Ascending aorta (tissue), 2 donors: ENCODE data around the gene NPAS3. TPM values are rescaled to one million over a fixed set of nuclear protein-coding genes. Genes with fewer than 3 reads are reported as not detected.

Source experiments
- DNase-seq, 2 donors: peaks; one replicate each; pipeline ENCODE4 v3.0.0-alpha.2; 2019; ENCODE audit warnings: low spot score in 2 of 2
- H3K27ac ChIP-seq, 2 donors: fragments of 200-600 bp; sonication (generic); one replicate each; pipeline ENCODE4 v1.5.1; 2016 to 2017; ENCODE audit warnings: mild to moderate bottlenecking in 1 of 2
- H3K27me3 ChIP-seq: fragments of 200-600 bp; sonication (generic); one replicate; pipeline ENCODE4 v1.5.1; 2017
- H3K36me3 ChIP-seq, 2 donors: fragments of 200-600 bp; sonication (generic); one replicate each; pipeline ENCODE4 v1.5.1; 2016
- H3K4me1 ChIP-seq, 2 donors: fragments of 200-600 bp; sonication (generic); one replicate each; pipeline ENCODE4 v1.5.1; 2016 to 2017; ENCODE audit warnings: mild to moderate bottlenecking in 1 of 2
- H3K4me3 ChIP-seq, 2 donors: fragments of 200-600 bp; sonication (generic); one replicate each; pipeline ENCODE4 v1.5.1; 2016 to 2017; ENCODE audit warnings: mild to moderate bottlenecking in 1 of 2
- H3K9me3 ChIP-seq, 2 donors: fragments of 200-600 bp; sonication (generic); one replicate each; pipeline ENCODE4 v1.5.1; 2016
- intact Hi-C: fragments of 100-400 bp; cut with DNase I; formaldehyde crosslinking; loops from one replicate; pipeline ENCODE4 v1.15.1; 2023
- total RNA-seq: library from RNA; depleted of rRNA; stranded (reverse); fragments of >200 nt; gene quantifications from one replicate; pipeline ENCODE4 v1.1.0, GENCODE V29; 2016
- TF ChIP-seq, protein P1 (sequence below), 3 experiments: fragments of 200-600 bp in 2 of 3; fragments of 450-650 bp in 1 of 3; sonication (generic) in 2 of 3; IDR thresholded peaks; one replicate each; pipeline ENCODE4 v1.5.1; 2016 to 2019; ENCODE audit warnings: antibody characterized with exemption in 3 of 3, mild to moderate bottlenecking in 1 of 3, moderate library complexity in 1 of 3

The NPAS3 gene
- total RNA-seq, 1 donor from 2014 or later = not detected

GRCh38 chr14:33035416-33036194 lies 96.9 kb downstream of the NPAS3 start:
- intact Hi-C loops = no loop called here
- Histone ChIP-seq H3K4me3 (no peak overlapping the region), H3K27ac (no peak overlapping the region), H3K4me1 (no peaks in the 10 kb centered on the region), H3K9me3 (no peaks in the 10 kb centered on the region), H3K36me3 (no peaks in the 10 kb centered on the region), H3K27me3 (no peaks in the 10 kb centered on the region)
- TF ChIP-seq, protein P1, sequence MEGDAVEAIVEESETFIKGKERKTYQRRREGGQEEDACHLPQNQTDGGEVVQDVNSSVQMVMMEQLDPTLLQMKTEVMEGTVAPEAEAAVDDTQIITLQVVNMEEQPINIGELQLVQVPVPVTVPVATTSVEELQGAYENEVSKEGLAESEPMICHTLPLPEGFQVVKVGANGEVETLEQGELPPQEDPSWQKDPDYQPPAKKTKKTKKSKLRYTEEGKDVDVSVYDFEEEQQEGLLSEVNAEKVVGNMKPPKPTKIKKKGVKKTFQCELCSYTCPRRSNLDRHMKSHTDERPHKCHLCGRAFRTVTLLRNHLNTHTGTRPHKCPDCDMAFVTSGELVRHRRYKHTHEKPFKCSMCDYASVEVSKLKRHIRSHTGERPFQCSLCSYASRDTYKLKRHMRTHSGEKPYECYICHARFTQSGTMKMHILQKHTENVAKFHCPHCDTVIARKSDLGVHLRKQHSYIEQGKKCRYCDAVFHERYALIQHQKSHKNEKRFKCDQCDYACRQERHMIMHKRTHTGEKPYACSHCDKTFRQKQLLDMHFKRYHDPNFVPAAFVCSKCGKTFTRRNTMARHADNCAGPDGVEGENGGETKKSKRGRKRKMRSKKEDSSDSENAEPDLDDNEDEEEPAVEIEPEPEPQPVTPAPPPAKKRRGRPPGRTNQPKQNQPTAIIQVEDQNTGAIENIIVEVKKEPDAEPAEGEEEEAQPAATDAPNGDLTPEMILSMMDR (IDR thresholded peaks at IDR 0.05) = no peak
- no peak for DNase-seq

- no peaks in the 10 kb centered on the region for H3K36me3 ChIP-seq
Measured at GRCh38 chr14:33039311-33039710, 100.6 kb downstream of the NPAS3 start.

GRCh38 chr14:33040372-33041140 lies 101.9 kb downstream of the NPAS3 start:
- DNase-seq = no peak
- TF ChIP-seq, protein P1 (IDR thresholded peaks at IDR 0.05) = no peak
- intact Hi-C loops = no loop called here
- Histone ChIP-seq H3K9me3 (no peaks in the 10 kb centered on the region), H3K4me1 (no peaks in the 10 kb centered on the region), H3K36me3 (no peaks in the 10 kb centered on the region), H3K4me3 (no peak overlapping the region), H3K27me3 (no peaks in the 10 kb centered on the region), H3K27ac (no peak overlapping the region)

More at GRCh38 chr14:33039311-33039710, 100.6 kb downstream of the NPAS3 start:
- H3K27me3 ChIP-seq = no peaks in the 10 kb centered on the region
- no peaks in the 10 kb centered on the region for H3K9me3 ChIP-seq
- no peak overlapping the region for H3K27ac ChIP-seq
- no peak overlapping the region for H3K4me3 ChIP-seq
- TF ChIP-seq, protein P1 (IDR thresholded peaks at IDR 0.05) = no peak
- no peak for DNase-seq
- intact Hi-C loops = no loop called here
- H3K4me1 ChIP-seq = no peaks in the 10 kb centered on the region

- Histone ChIP-seq H3K36me3 (no peaks in the 10 kb centered on the region), H3K9me3 (no peaks in the 10 kb centered on the region), H3K4me3 (no peak overlapping the region), H3K27me3 (no peaks in the 10 kb centered on the region), H3K4me1 (no peaks in the 10 kb centered on the region), H3K27ac (no peak overlapping the region)
- intact Hi-C loops = no loop called here
- TF ChIP-seq, protein P1 (IDR thresholded peaks at IDR 0.05) = no peak
- DNase-seq = no peak
Measured at GRCh38 chr14:33042591-33042990, 103.9 kb downstream of the NPAS3 start.

GRCh38 chr14:33045760-33046159 lies 107.1 kb downstream of the NPAS3 start:
- intact Hi-C loops = no loop called here
- Histone ChIP-seq H3K36me3 (no peaks in the 10 kb centered on the region), H3K27ac (no peak overlapping the region), H3K4me1 (no peaks in the 10 kb centered on the region), H3K4me3 (no peak overlapping the region), H3K9me3 (no peaks in the 10 kb centered on the region), H3K27me3 (no peaks in the 10 kb centered on the region)
- DNase-seq = no peak
- TF ChIP-seq, protein P1 (IDR thresholded peaks at IDR 0.05) = no peak
